HepG2 (cell line): Measurements from ENCODE around the gene ZDHHC19. TPM values are rescaled to one million over a fixed set of nuclear protein-coding genes. Genes with fewer than 3 reads are reported as not detected.
A peak's percentile ranks its signal among the peaks of the same experiment; 100 is the strongest.

Experiments used
- DNMT3B ChIP-seq: conservative IDR thresholded peaks from 2 replicates; pipeline ENCODE4 v1.6.1; 2016; ENCODE audit warnings: missing biosample characterization, control low read depth
- FOXO1 ChIP-seq: sonication (generic); formaldehyde crosslinking; IDR thresholded peaks from 2 replicates; pipeline ENCODE4 v1.4.0; 2020; ENCODE audit warnings: missing genetic modification reagents
- GPBP1L1 ChIP-seq: sonication (generic); formaldehyde crosslinking; IDR thresholded peaks from 2 replicates; pipeline ENCODE4 v1.5.0; 2020; ENCODE audit warnings: mild to moderate bottlenecking, missing genetic modification reagents
- MED13 ChIP-seq: sonication (generic); formaldehyde crosslinking; IDR thresholded peaks from 2 replicates; pipeline ENCODE4 v1.5.0; 2020; ENCODE audit warnings: missing genetic modification reagents
- MYC ChIP-seq: sonication (generic); formaldehyde crosslinking; IDR thresholded peaks from 2 replicates; pipeline ENCODE4 v1.9.0; 2021; ENCODE audit warnings: missing genetic modification reagents, borderline replicate concordance
- PHF21A ChIP-seq: sonication (generic); formaldehyde crosslinking; IDR thresholded peaks from 2 replicates; pipeline ENCODE4 v1.5.0; 2020; ENCODE audit warnings: mild to moderate bottlenecking, missing genetic modification reagents
- RFXANK ChIP-seq: IDR thresholded peaks from 2 replicates; pipeline ENCODE4 v1.6.1; 2016
- TEAD3 ChIP-seq: optimal IDR thresholded peaks from 2 replicates; pipeline ENCODE3; 2016; ENCODE audit warnings: borderline replicate concordance
- ZFAT ChIP-seq: sonication (generic); formaldehyde crosslinking; conservative IDR thresholded peaks from 2 replicates; pipeline ENCODE4 v1.8.1; 2023; ENCODE audit warnings: missing genetic modification reagents, inconsistent platforms
- ZNF224 ChIP-seq: sonication (generic); formaldehyde crosslinking; IDR thresholded peaks from 2 replicates; pipeline ENCODE4 v1.5.0; 2020; ENCODE audit warnings: mild to moderate bottlenecking, missing genetic modification reagents
- ZNF263 ChIP-seq: sonication (generic); formaldehyde crosslinking; IDR thresholded peaks from 2 replicates; pipeline ENCODE4 v1.4.0; 2020; ENCODE audit warnings: missing genetic modification reagents
- ZNF30 ChIP-seq: sonication (generic); formaldehyde crosslinking; IDR thresholded peaks from 2 replicates; pipeline ENCODE4 v1.5.0; 2020; ENCODE audit warnings: mild to moderate bottlenecking, missing genetic modification reagents
- ZNF33A ChIP-seq: sonication (generic); formaldehyde crosslinking; IDR thresholded peaks from 2 replicates; pipeline ENCODE4 v1.5.1; 2020; ENCODE audit warnings: missing genetic modification reagents, mild to moderate bottlenecking, moderate library complexity, borderline replicate concordance
- ZNF619 ChIP-seq: sonication (generic); formaldehyde crosslinking; IDR thresholded peaks from 2 replicates; pipeline ENCODE4 v1.4.0; 2020; ENCODE audit warnings: mild to moderate bottlenecking, missing genetic modification reagents
- ZNF788 ChIP-seq: sonication (generic); formaldehyde crosslinking; IDR thresholded peaks from 2 replicates; pipeline ENCODE4 v1.5.0; 2020; ENCODE audit warnings: mild to moderate bottlenecking, missing genetic modification reagents, borderline replicate concordance
- polyA plus RNA-seq, 8 experiments: library from polyadenylated mRNA; depleted of rRNA in 3 of 8; stranded (reverse) in 7 of 8; unstranded in 1 of 8; fragments of >200 nt; fragmentation: Illumina TruSeq in 4 of 8; extraction: Trizol in 4 of 8; gene quantifications; 2 replicates each; pipeline versions ENCODE4 v1.2.1 to v1.2.3, GENCODE V29; 2011 to 2016; ENCODE audit warnings: low read depth in 4 of 8, missing spikeins in 1 of 8, mixed read lengths in 1 of 8; ENCODE audit not compliant: insufficient read depth in 1 of 8
- total RNA-seq, 5 experiments: library from RNA; depleted of rRNA; stranded (reverse); fragments of >200 nt; fragmentation: Illumina TruSeq; extraction: Trizol; gene quantifications; 2 replicates each; pipeline ENCODE4 v1.2.3, GENCODE V29; 2016; ENCODE audit warnings: low read depth in 1 of 5
- TF ChIP-seq, protein P1 (sequence below): IDR thresholded peaks from 2 replicates; pipeline ENCODE4 v1.6.1; 2016
- TF ChIP-seq, protein P2 (sequence below): sonication (generic); formaldehyde crosslinking; IDR thresholded peaks from 2 replicates; pipeline ENCODE4 v1.5.1; 2020; ENCODE audit warnings: missing genetic modification reagents, mild to moderate bottlenecking, borderline replicate concordance
- TF ChIP-seq, protein P3 (sequence below): sonication (generic); formaldehyde crosslinking; IDR thresholded peaks from 2 replicates; pipeline ENCODE4 v1.8.1; 2023; ENCODE audit warnings: missing genetic modification reagents, mild to moderate bottlenecking, borderline replicate concordance
- TF ChIP-seq, protein P4 (sequence below): sonication (generic); formaldehyde crosslinking; IDR thresholded peaks from 2 replicates; pipeline ENCODE4 v1.4.0; 2020; ENCODE audit warnings: missing genetic modification reagents
- TF ChIP-seq, protein P5 (sequence below): sonication (generic); formaldehyde crosslinking; IDR thresholded peaks from 2 replicates; pipeline ENCODE4 v1.5.1; 2020; ENCODE audit warnings: mild to moderate bottlenecking, moderate library complexity, missing genetic modification reagents

ZDHHC19 gene
- total and polyA plus RNA-seq, 2 of the 13 experiments (the other 11 are each of a cell fraction or from before 2014, with no cell fraction given): 0.22 to 0.53 TPM

GRCh38 chr3:196227629-196228493, 16.7 kb upstream of the ZDHHC19 start (continued):
- TF ChIP-seq, protein P1, sequence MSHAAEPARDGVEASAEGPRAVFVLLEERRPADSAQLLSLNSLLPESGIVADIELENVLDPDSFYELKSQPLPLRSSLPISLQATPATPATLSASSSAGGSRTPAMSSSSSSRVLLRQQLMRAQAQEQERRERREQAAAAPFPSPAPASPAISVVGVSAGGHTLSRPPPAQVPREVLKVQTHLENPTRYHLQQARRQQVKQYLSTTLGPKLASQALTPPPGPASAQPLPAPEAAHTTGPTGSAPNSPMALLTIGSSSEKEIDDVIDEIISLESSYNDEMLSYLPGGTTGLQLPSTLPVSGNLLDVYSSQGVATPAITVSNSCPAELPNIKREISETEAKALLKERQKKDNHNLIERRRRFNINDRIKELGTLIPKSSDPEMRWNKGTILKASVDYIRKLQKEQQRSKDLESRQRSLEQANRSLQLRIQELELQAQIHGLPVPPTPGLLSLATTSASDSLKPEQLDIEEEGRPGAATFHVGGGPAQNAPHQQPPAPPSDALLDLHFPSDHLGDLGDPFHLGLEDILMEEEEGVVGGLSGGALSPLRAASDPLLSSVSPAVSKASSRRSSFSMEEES (CRISPR knock-in tag): 0 out of 2 replicates have a peak, but pooled peaks have one; percentile 53
- TF ChIP-seq, protein P2, sequence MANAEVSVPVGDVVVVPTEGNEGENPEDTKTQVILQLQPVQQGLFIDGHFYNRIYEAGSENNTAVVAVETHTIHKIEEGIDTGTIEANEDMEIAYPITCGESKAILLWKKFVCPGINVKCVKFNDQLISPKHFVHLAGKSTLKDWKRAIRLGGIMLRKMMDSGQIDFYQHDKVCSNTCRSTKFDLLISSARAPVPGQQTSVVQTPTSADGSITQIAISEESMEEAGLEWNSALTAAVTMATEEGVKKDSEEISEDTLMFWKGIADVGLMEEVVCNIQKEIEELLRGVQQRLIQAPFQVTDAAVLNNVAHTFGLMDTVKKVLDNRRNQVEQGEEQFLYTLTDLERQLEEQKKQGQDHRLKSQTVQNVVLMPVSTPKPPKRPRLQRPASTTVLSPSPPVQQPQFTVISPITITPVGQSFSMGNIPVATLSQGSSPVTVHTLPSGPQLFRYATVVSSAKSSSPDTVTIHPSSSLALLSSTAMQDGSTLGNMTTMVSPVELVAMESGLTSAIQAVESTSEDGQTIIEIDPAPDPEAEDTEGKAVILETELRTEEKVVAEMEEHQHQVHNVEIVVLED (CRISPR knock-in tag): no peak
- TF ChIP-seq, protein P3, sequence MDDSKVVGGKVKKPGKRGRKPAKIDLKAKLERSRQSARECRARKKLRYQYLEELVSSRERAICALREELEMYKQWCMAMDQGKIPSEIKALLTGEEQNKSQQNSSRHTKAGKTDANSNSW (CRISPR knock-in tag): no peak
- TF ChIP-seq ZNF33A (CRISPR knock-in tag) (no peak), MYC (peak; percentile 58; the same call in 1 of the 2 replicates), ZFAT (CRISPR knock-in tag) (no peak), RFXANK (CRISPR knock-in tag) (no peak), MED13 (CRISPR knock-in tag) (no peak), FOXO1 (peak; percentile 63; the same call in 1 of the 2 replicates), PHF21A (CRISPR knock-in tag) (peak; percentile 52), ZNF224 (CRISPR knock-in tag) (0 out of 2 replicates have a peak, but pooled peaks have one; percentile 59), DNMT3B (no peak), TEAD3 (peak; percentile 85), ZNF263 (CRISPR knock-in tag) (0 out of 2 replicates have a peak, but pooled peaks have one; percentile 36), ZNF619 (CRISPR knock-in tag) (peak; percentile 55; the same call in 1 of the 2 replicates), GPBP1L1 (CRISPR knock-in tag) (no peak), ZNF30 (CRISPR knock-in tag) (no peak), ZNF788 (CRISPR knock-in tag) (no peak)
- TF ChIP-seq, protein P4, sequence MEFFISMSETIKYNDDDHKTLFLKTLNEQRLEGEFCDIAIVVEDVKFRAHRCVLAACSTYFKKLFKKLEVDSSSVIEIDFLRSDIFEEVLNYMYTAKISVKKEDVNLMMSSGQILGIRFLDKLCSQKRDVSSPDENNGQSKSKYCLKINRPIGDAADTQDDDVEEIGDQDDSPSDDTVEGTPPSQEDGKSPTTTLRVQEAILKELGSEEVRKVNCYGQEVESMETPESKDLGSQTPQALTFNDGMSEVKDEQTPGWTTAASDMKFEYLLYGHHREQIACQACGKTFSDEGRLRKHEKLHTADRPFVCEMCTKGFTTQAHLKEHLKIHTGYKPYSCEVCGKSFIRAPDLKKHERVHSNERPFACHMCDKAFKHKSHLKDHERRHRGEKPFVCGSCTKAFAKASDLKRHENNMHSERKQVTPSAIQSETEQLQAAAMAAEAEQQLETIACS (CRISPR knock-in tag): no peak
- TF ChIP-seq, protein P5, sequence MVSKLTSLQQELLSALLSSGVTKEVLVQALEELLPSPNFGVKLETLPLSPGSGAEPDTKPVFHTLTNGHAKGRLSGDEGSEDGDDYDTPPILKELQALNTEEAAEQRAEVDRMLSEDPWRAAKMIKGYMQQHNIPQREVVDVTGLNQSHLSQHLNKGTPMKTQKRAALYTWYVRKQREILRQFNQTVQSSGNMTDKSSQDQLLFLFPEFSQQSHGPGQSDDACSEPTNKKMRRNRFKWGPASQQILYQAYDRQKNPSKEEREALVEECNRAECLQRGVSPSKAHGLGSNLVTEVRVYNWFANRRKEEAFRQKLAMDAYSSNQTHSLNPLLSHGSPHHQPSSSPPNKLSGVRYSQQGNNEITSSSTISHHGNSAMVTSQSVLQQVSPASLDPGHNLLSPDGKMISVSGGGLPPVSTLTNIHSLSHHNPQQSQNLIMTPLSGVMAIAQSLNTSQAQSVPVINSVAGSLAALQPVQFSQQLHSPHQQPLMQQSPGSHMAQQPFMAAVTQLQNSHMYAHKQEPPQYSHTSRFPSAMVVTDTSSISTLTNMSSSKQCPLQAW (CRISPR knock-in tag): peak; percentile 80
